OCI-LY1 (cell line): ENCODE results near the gene IBA57.

Source experiments
- H2AFZ ChIP-seq: fragments of 200-600 bp; sonication (generic), shearing (Covaris generic); 2 replicates; pipeline ENCODE4 v1.6.0; 2014; ENCODE audit warnings: antibody characterized with exemption, mild to moderate bottlenecking, low read length
- H3F3A ChIP-seq: fragments of 200-600 bp; sonication (generic), shearing (Covaris generic); 2 replicates; pipeline ENCODE4 v1.6.0; 2014; ENCODE audit warnings: mild to moderate bottlenecking, antibody characterized with exemption, low read length, moderate library complexity; ENCODE audit not compliant: insufficient read depth
- H3K27ac ChIP-seq: fragments of 200-600 bp; sonication (generic); 2 replicates; pipeline ENCODE4 v1.5.1; 2014; ENCODE audit warnings: low read length, mixed run types, mild to moderate bottlenecking, low read depth; ENCODE audit not compliant: poor library complexity, severe bottlenecking
- H3K27me3 ChIP-seq: fragments of 200-600 bp; sonication (generic); 2 replicates; pipeline ENCODE4 v1.6.0; 2014; ENCODE audit warnings: antibody characterized with exemption, mild to moderate bottlenecking, low read length, moderate library complexity; ENCODE audit not compliant: insufficient read depth
- H3K36me3 ChIP-seq: fragments of 200-600 bp; sonication (generic); 2 replicates; pipeline ENCODE4 v1.6.1; 2014; ENCODE audit warnings: mild to moderate bottlenecking, antibody characterized with exemption, low read length, moderate library complexity, mixed read lengths; ENCODE audit not compliant: insufficient read depth
- H3K4me1 ChIP-seq: fragments of 200-600 bp; sonication (generic); 2 replicates; pipeline ENCODE4 v1.5.1; 2014; ENCODE audit warnings: mild to moderate bottlenecking, low read length, moderate library complexity; ENCODE audit not compliant: insufficient read depth, severe bottlenecking
- H3K4me2 ChIP-seq: fragments of 200-600 bp; sonication (generic), shearing (Covaris generic); 2 replicates; pipeline ENCODE4 v1.6.1; 2014; ENCODE audit warnings: low read length
- H3K4me3 ChIP-seq: fragments of 200-600 bp; sonication (generic); 2 replicates; pipeline ENCODE4 v1.5.1; 2014; ENCODE audit warnings: low read length, low read depth, mild to moderate bottlenecking, mixed read lengths; ENCODE audit not compliant: poor library complexity, severe bottlenecking
- H3K79me2 ChIP-seq: fragments of 200-600 bp; shearing (Covaris generic); 2 replicates; pipeline ENCODE4 v1.6.1; 2016; ENCODE audit warnings: mixed run types, low read length, mixed read lengths; ENCODE audit not compliant: insufficient read depth
- H3K9ac ChIP-seq: fragments of 200-600 bp; sonication (generic), shearing (Covaris generic); 2 replicates; pipeline ENCODE4 v1.6.1; 2014; ENCODE audit warnings: mild to moderate bottlenecking, low read length, mixed read lengths
- H3K9me2 ChIP-seq: fragments of 200-600 bp; sonication (generic), shearing (Covaris generic); 2 replicates; pipeline ENCODE4 v1.6.1; 2014; ENCODE audit warnings: low read depth, mild to moderate bottlenecking, low read length, mixed read lengths
- H3K9me3 ChIP-seq: fragments of 200-600 bp; shearing (Covaris generic); 2 replicates; pipeline ENCODE4 v1.6.1; 2014; ENCODE audit warnings: low read length, mixed read lengths
- H4K20me1 ChIP-seq: fragments of 200-600 bp; sonication (generic), shearing (Covaris generic); 2 replicates; pipeline ENCODE4 v1.6.0; 2016; ENCODE audit warnings: mild to moderate bottlenecking, low read length; ENCODE audit not compliant: insufficient read depth
- EZH2 ChIP-seq: fragments of 200-600 bp; sonication (generic), shearing (Covaris generic); IDR thresholded peaks from 2 replicates; pipeline ENCODE4 v1.8.0; 2017; ENCODE audit warnings: borderline replicate concordance, mixed run types, mild to moderate bottlenecking, antibody characterized with exemption, low read length, moderate library complexity, mixed read lengths
- TF ChIP-seq, protein P1 (sequence below): fragments of 200-600 bp; sonication (generic), shearing (Covaris generic); IDR thresholded peaks from 2 replicates; pipeline ENCODE4 v1.5.1; 2017; ENCODE audit warnings: mild to moderate bottlenecking, antibody characterized with exemption, low read length, moderate library complexity, mixed read lengths

The IBA57 gene

GRCh38 chr1:228210712-228211530, 45.3 kb downstream of the IBA57 start:
- Histone ChIP-seq H3K27me3 (no peaks in the 10 kb centered on the region), H4K20me1 (no peaks in the 10 kb centered on the region), H3K79me2 (no peaks in the 10 kb centered on the region), H3F3A (no peaks in the 10 kb centered on the region), H3K4me3 (no peak overlapping the region), H3K36me3 (no peaks in the 10 kb centered on the region), H3K9ac (no peak overlapping the region), H3K9me3 (no peaks in the 10 kb centered on the region), H3K9me2 (no peaks in the 10 kb centered on the region), H3K4me1 (peaks cover 4% of the 10 kb centered on the region), H3K4me2 (no peak overlapping the region), H2AFZ (no peak overlapping the region), H3K27ac (no peak overlapping the region)
- no peak for TF ChIP-seq EZH2
- TF ChIP-seq, protein P1, sequence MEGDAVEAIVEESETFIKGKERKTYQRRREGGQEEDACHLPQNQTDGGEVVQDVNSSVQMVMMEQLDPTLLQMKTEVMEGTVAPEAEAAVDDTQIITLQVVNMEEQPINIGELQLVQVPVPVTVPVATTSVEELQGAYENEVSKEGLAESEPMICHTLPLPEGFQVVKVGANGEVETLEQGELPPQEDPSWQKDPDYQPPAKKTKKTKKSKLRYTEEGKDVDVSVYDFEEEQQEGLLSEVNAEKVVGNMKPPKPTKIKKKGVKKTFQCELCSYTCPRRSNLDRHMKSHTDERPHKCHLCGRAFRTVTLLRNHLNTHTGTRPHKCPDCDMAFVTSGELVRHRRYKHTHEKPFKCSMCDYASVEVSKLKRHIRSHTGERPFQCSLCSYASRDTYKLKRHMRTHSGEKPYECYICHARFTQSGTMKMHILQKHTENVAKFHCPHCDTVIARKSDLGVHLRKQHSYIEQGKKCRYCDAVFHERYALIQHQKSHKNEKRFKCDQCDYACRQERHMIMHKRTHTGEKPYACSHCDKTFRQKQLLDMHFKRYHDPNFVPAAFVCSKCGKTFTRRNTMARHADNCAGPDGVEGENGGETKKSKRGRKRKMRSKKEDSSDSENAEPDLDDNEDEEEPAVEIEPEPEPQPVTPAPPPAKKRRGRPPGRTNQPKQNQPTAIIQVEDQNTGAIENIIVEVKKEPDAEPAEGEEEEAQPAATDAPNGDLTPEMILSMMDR, result no peak

DNA sequence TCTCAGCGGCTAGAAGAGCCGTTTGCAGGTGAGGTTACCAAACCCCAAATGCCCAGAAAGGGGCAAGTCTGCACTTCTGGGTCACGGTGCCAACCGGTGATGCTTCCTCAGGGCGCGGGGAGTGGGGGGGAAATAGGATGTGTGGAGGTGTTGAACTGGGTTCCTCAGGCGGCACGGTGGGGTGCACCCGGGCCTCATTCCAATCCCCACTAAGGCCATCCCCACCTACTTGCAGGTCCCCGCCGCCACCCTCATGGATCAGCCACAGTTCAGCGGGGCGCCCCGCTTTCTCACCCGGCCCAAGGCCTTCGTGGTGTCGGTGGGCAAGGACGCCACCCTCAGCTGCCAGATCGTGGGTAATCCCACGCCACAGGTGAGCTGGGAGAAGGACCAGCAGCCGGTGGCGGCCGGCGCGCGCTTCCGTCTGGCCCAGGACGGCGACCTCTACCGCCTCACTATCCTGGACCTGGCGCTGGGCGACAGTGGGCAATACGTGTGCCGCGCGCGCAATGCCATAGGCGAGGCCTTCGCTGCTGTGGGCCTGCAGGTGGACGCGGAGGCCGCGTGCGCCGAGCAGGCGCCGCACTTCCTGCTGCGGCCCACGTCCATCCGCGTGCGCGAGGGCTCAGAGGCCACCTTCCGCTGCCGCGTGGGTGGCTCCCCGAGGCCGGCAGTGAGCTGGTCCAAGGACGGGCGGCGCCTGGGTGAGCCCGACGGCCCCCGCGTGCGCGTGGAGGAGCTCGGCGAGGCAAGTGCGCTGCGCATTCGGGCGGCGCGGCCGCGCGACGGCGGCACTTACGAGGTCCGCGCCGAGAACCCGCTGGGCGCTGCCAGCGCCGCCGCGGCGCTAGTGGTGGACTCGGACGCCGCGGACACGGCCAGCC, 46.2 kb downstream of the IBA57 start:
- Histone ChIP-seq H4K20me1 (no peaks in the 10 kb centered on the region), H3K9me3 (no peaks in the 10 kb centered on the region)

GRCh38 chr1:228212415-228212965, 46.9 kb downstream of the IBA57 start:
- no peaks in the 10 kb centered on the region for H3K27me3 ChIP-seq
- H3K27ac ChIP-seq, result no peak overlapping the region
- H3K9me2 ChIP-seq, result no peaks in the 10 kb centered on the region
- no peak overlapping the region for H2AFZ ChIP-seq
- no peaks in the 10 kb centered on the region for H3K79me2 ChIP-seq
- no peak overlapping the region for H3K4me3 ChIP-seq
- no peaks in the 10 kb centered on the region for H3K36me3 ChIP-seq
- H3K4me2 ChIP-seq, result no peak overlapping the region
- TF ChIP-seq EZH2, result no peak
- TF ChIP-seq, protein P1, result no peak
- no peaks in the 10 kb centered on the region for H4K20me1 ChIP-seq
- H3K4me1 ChIP-seq, result peaks cover 4% of the 10 kb centered on the region
- no peak overlapping the region for H3K9ac ChIP-seq
- H3F3A ChIP-seq, result no peaks in the 10 kb centered on the region
- H3K9me3 ChIP-seq, result no peaks in the 10 kb centered on the region

More for the DNA sequence above, 46.2 kb downstream of the IBA57 start:
- H3K79me2 ChIP-seq, result no peaks in the 10 kb centered on the region
- peaks cover 4% of the 10 kb centered on the region for H3K4me1 ChIP-seq
- H3K4me2 ChIP-seq, result no peak overlapping the region
- no peak overlapping the region for H3K27ac ChIP-seq
- no peaks in the 10 kb centered on the region for H3K27me3 ChIP-seq
- no peak overlapping the region for H3K9ac ChIP-seq
- no peaks in the 10 kb centered on the region for H3K36me3 ChIP-seq
- no peak overlapping the region for H3K4me3 ChIP-seq
- TF ChIP-seq, protein P1, result no peak
- TF ChIP-seq EZH2, result no peak
- no peaks in the 10 kb centered on the region for H3K9me2 ChIP-seq
- no peaks in the 10 kb centered on the region for H3F3A ChIP-seq
- H2AFZ ChIP-seq, result no peak overlapping the region
